SJSA1 (cell line): Measurements from ENCODE around the gene ZNF831. TPM values are rescaled to one million over a fixed set of nuclear protein-coding genes. Genes with fewer than 3 reads are reported as not detected.

Experiments
- DNase-seq, 2 experiments: peaks; one replicate each; pipeline ENCODE4 v3.0.0-alpha.2; 2015 to 2020; ENCODE audit warnings: low spot score in 2 of 2, low read depth in 1 of 2
- H3K27ac ChIP-seq: fragments of 250-450 bp; sonication (Bioruptor Pico); 2 replicates; pipeline ENCODE4 v1.5.1; 2020; ENCODE audit warnings: mild to moderate bottlenecking, moderate library complexity
- H3K27me3 ChIP-seq: fragments of 250-450 bp; sonication (Bioruptor Pico); replicated peaks from 2 replicates; pipeline ENCODE4 v1.5.1; 2020; ENCODE audit warnings: mild to moderate bottlenecking, moderate library complexity
- H3K36me3 ChIP-seq: fragments of 250-450 bp; sonication (Bioruptor Pico); 2 replicates; pipeline ENCODE4 v1.5.1; 2020; ENCODE audit warnings: mild to moderate bottlenecking
- H3K4me1 ChIP-seq: fragments of 250-450 bp; sonication (Bioruptor Pico); replicated peaks from 2 replicates; pipeline ENCODE4 v1.6.1; 2021; ENCODE audit warnings: mild to moderate bottlenecking
- H3K4me3 ChIP-seq: fragments of 250-450 bp; sonication (Bioruptor Pico); 2 replicates; pipeline ENCODE4 v1.5.1; 2020; ENCODE audit warnings: mild to moderate bottlenecking
- H3K9me3 ChIP-seq: fragments of 250-450 bp; sonication (Bioruptor Pico); replicated peaks from 2 replicates; pipeline ENCODE4 v1.5.1; 2020; ENCODE audit warnings: mild to moderate bottlenecking
- total RNA-seq: library from RNA; depleted of rRNA; stranded (reverse); fragments of >200 nt; shearing (Covaris generic); gene quantifications from 2 replicates; pipeline ENCODE4 v1.2.3, GENCODE V29; 2014

ZNF831 gene
- total RNA-seq, 1 experiment from 2014 or later = not detected

- Histone ChIP-seq H3K4me3 (no peak overlapping the region), H3K9me3 (no peaks in the 10 kb centered on the region; the same call in 1 of the 2 replicates)
Observed at GRCh38 chr20:59258221-59258621, 94.6 kb downstream of the ZNF831 start.

GRCh38 chr20:59259946-59260345 is 96.3 kb downstream of the ZNF831 start:
- Histone ChIP-seq H3K36me3 (no peaks in the 10 kb centered on the region), H3K4me1 (no peaks in the 10 kb centered on the region), H3K27ac (no peak overlapping the region), H3K9me3 (no peaks in the 10 kb centered on the region; the same call in 1 of the 2 replicates), H3K27me3 (peaks cover 26% of the 10 kb centered on the region), H3K4me3 (no peak overlapping the region)
- DNase-seq = no peak

More at GRCh38 chr20:59258221-59258621, 94.6 kb downstream of the ZNF831 start:
- DNase-seq = no peak
- Histone ChIP-seq H3K4me1 (no peaks in the 10 kb centered on the region), H3K36me3 (no peaks in the 10 kb centered on the region), H3K27me3 (peaks cover 24% of the 10 kb centered on the region; the same call in 1 of the 2 replicates), H3K27ac (no peak overlapping the region)

GRCh38 chr20:59265298-59265697 is 101.7 kb downstream of the ZNF831 start:
- Histone ChIP-seq H3K27ac (no peak overlapping the region), H3K4me3 (no peak overlapping the region), H3K4me1 (no peaks in the 10 kb centered on the region), H3K27me3 (peaks cover 28% of the 10 kb centered on the region), H3K9me3 (no peaks in the 10 kb centered on the region), H3K36me3 (no peaks in the 10 kb centered on the region)
- no peak for DNase-seq

- DNase-seq = no peak
- H3K4me3 ChIP-seq = no peak overlapping the region
- peaks cover 41% of the 10 kb centered on the region for H3K27me3 ChIP-seq
- H3K9me3 ChIP-seq = no peaks in the 10 kb centered on the region
- no peaks in the 10 kb centered on the region for H3K4me1 ChIP-seq
- no peaks in the 10 kb centered on the region for H3K36me3 ChIP-seq
- H3K27ac ChIP-seq = no peak overlapping the region
Observed at GRCh38 chr20:59268870-59269269, 105.2 kb downstream of the ZNF831 start.

- Histone ChIP-seq H3K36me3 (no peaks in the 10 kb centered on the region), H3K4me3 (no peak overlapping the region), H3K27me3 (peaks cover 42% of the 10 kb centered on the region), H3K4me1 (no peaks in the 10 kb centered on the region), H3K9me3 (no peaks in the 10 kb centered on the region), H3K27ac (no peak overlapping the region)
- DNase-seq = no peak
Observed at GRCh38 chr20:59269411-59270025, 105.9 kb downstream of the ZNF831 start.

- peaks cover 46% of the 10 kb centered on the region for H3K27me3 ChIP-seq
- no peaks in the 10 kb centered on the region for H3K36me3 ChIP-seq
- DNase-seq = no peak
- H3K4me1 ChIP-seq = no peaks in the 10 kb centered on the region
- H3K9me3 ChIP-seq = no peaks in the 10 kb centered on the region
- H3K4me3 ChIP-seq = no peak overlapping the region
- H3K27ac ChIP-seq = no peak overlapping the region
Observed at GRCh38 chr20:59270380-59270779, 106.8 kb downstream of the ZNF831 start.

- no peaks in the 10 kb centered on the region for H3K36me3 ChIP-seq
- no peak for DNase-seq
- H3K4me3 ChIP-seq = no peak overlapping the region
- H3K27ac ChIP-seq = no peak overlapping the region
- peaks cover 42% of the 10 kb centered on the region for H3K27me3 ChIP-seq
- no peaks in the 10 kb centered on the region for H3K9me3 ChIP-seq
- no peaks in the 10 kb centered on the region for H3K4me1 ChIP-seq
Observed at GRCh38 chr20:59273739-59274357, 110.2 kb downstream of the ZNF831 start.

GRCh38 chr20:59276938-59277337 is 113.3 kb downstream of the ZNF831 start:
- no peak for DNase-seq
- H3K27ac ChIP-seq = no peak overlapping the region
- H3K9me3 ChIP-seq = no peaks in the 10 kb centered on the region
- H3K36me3 ChIP-seq = no peaks in the 10 kb centered on the region
- no peaks in the 10 kb centered on the region for H3K4me1 ChIP-seq
- peaks cover 41% of the 10 kb centered on the region for H3K27me3 ChIP-seq
- H3K4me3 ChIP-seq = no peak overlapping the region

GRCh38 chr20:59284470-59284869 is 120.8 kb downstream of the ZNF831 start:
- H3K36me3 ChIP-seq = no peaks in the 10 kb centered on the region

GRCh38 chr20:59289994-59290393 is 126.4 kb downstream of the ZNF831 start:
- no peak overlapping the region for H3K4me3 ChIP-seq
- no peak for DNase-seq
- H3K9me3 ChIP-seq = no peaks in the 10 kb centered on the region
- no peaks in the 10 kb centered on the region for H3K36me3 ChIP-seq
- no peaks in the 10 kb centered on the region for H3K27me3 ChIP-seq
- H3K4me1 ChIP-seq = no peaks in the 10 kb centered on the region
- H3K27ac ChIP-seq = no peak overlapping the region

More at GRCh38 chr20:59284470-59284869, 120.8 kb downstream of the ZNF831 start:
- DNase-seq = no peak
- Histone ChIP-seq H3K27me3 (peaks cover 14% of the 10 kb centered on the region; the same call in 1 of the 2 replicates), H3K9me3 (no peaks in the 10 kb centered on the region), H3K4me3 (no peak overlapping the region), H3K4me1 (no peaks in the 10 kb centered on the region), H3K27ac (no peak overlapping the region)

- Histone ChIP-seq H3K27ac (no peak overlapping the region), H3K4me1 (no peaks in the 10 kb centered on the region), H3K9me3 (no peaks in the 10 kb centered on the region), H3K36me3 (no peaks in the 10 kb centered on the region), H3K27me3 (peaks cover under 1% of the 10 kb centered on the region), H3K4me3 (no peak overlapping the region)
- DNase-seq = no peak
Observed at GRCh38 chr20:59291740-59292383, 128.2 kb downstream of the ZNF831 start.

GRCh38 chr20:59295531-59295930 is 131.9 kb downstream of the ZNF831 start:
- Histone ChIP-seq H3K4me3 (no peak overlapping the region), H3K27ac (no peak overlapping the region), H3K27me3 (peaks cover 20% of the 10 kb centered on the region), H3K36me3 (no peaks in the 10 kb centered on the region), H3K4me1 (no peaks in the 10 kb centered on the region), H3K9me3 (no peaks in the 10 kb centered on the region)
- DNase-seq = no peak

- no peaks in the 10 kb centered on the region for H3K4me1 ChIP-seq
- no peak overlapping the region for H3K4me3 ChIP-seq
- H3K9me3 ChIP-seq = no peaks in the 10 kb centered on the region
- no peaks in the 10 kb centered on the region for H3K36me3 ChIP-seq
- peaks cover 29% of the 10 kb centered on the region for H3K27me3 ChIP-seq
- no peak for DNase-seq
- H3K27ac ChIP-seq = no peak overlapping the region
Observed at GRCh38 chr20:59297686-59298085, 134.1 kb downstream of the ZNF831 start.

GRCh38 chr20:59299945-59300332 is 136.3 kb downstream of the ZNF831 start:
- Histone ChIP-seq H3K4me1 (no peaks in the 10 kb centered on the region), H3K4me3 (no peak overlapping the region), H3K9me3 (no peaks in the 10 kb centered on the region), H3K27me3 (peaks cover 32% of the 10 kb centered on the region), H3K27ac (no peak overlapping the region), H3K36me3 (no peaks in the 10 kb centered on the region)
- DNase-seq = no peak
